IPS DF 19.7 (cell line): ENCODE measurements around the gene BCAS3.
"Not testable (repeated sequence)": the region's sequence is repeated elsewhere in the genome, so short reads cannot be mapped to it uniquely, and the experiment has no call there.

ENCODE experiments used
- DNase-seq: peaks from one replicate; pipeline ENCODE4 v3.0.0-alpha.2; 2013; ENCODE audit warnings: low read depth, low spot score

BCAS3 gene

DNA sequence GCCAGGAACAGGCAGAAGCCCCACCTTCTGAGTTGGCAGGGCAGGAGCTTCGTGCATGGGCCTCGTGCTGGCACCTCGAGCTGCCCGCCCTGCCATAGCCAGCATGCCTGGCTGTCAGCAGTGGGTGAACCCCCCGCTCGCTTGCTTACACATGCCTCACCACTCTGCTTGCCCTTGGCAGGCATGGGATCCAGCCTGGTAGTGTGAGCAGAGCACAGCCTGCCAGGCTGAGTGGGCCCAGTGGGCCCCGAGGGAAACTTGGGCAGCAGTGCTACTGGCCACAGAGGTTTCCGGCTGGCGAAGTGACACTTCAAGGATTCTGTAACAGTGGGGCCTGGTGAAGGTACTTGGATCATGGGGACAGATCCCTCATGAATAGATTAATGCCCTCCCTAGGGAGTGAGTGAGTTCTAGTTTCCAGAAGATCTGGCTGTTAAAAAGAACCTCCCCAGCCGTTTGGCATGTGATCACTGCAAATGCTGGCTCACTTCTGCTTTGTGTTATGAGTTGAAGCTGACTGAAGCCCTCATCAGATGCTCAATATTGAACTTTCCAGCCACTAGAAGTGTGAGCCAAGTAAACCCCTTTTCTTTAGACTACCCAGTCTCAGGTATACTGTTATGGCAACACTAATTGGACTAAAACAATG, 114.7 kb downstream of the BCAS3 start:
- no peak for DNase-seq

DNA sequence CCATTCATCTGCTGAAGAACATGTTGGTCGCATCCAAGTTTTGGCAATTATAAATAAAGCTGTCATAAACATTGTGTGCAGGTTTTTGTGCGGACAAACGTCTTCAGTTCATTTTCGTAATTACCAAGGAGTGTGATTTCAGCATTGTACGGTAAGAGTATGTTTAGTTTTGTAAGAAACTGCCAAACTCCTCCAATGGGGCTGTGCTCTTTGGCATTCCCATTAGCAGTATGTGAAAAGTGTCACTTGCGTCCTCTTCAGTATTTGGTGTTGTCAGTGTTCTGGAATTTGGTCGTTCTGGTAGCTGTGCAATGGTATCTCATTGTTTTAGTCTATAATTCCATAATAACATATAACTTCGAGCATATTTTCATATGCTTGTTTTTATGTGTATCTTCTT, 120.9 kb downstream of the BCAS3 start:
- DNase-seq = no peak

DNA sequence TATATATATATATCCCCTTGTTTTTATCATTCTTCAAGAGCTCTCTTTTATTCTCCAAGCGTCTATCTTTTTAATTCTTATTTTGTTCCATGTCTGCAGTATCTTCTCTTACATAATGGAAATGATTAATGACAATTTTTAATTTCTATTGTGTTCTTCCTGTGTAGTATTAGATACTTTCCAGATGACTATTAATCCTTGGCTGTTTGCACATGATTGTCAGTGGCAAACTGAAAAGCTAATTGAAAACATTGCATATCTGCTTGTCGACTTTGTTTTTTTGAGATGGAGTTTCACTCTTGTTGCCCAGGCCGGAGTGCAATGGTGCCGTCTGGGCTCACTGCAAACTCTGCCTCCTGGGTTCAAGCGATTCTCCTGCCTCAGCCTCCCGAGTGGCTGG, 124.7 kb downstream of the BCAS3 start:
- DNase-seq = no peak

DNA sequence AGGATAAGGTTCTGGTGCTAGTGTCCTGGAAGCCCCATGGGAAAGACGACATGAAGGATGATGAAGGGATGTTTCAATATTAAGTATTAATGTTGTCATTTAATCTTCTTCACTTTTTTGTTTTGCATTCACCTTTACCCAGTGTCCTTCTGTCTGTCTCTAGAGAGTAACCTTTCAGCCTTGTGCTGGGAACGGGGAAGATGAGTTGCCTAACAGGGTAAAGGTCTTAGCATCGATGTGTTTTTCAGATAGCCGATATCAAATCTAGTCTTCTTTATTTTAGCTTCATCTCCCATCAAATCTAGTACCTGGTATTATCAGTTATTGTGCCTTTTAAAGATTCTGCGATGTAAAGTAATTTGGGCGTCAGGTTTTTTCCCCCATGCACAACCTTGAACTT, 125.4 kb downstream of the BCAS3 start:
- DNase-seq = no peak

DNA sequence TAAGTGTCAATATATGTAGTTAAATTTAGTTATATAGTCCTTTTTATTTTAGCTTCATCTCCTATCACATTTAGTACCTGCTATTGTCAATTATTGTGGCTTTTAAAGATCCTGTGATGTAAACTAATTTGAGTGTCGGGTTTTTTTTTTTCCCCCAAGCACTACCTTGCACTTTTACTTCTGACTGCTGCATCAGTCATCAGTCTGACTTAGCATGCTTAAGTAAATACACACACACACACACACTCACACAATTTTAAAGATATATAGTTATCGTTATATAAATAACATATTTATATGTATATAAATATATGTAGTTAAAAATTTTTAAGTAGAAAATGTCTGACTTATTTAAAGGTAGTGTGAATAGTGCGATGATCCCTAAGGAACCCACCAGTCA, 127.2 kb downstream of the BCAS3 start:
- DNase-seq = no peak

DNA sequence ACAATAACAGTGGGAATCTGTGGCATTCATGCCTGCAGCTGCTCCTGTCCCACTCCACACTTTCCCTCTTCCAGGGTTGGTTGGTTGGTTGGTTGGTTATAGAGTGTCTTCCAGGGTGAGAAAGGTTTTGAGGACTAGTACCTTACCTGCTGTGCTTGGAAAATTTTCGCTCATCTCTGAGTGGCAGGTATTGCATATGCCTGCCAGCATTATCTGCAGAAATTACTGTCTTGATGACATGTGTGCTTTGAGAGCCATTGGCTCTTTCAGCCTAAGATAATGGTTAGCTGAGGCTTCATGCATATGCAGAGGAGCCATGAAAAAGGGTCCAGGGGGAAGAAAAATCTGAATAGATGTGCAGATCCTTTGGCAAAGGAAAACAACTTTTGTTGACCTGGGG, 131.8 kb downstream of the BCAS3 start:
- DNase-seq = no peak

DNA sequence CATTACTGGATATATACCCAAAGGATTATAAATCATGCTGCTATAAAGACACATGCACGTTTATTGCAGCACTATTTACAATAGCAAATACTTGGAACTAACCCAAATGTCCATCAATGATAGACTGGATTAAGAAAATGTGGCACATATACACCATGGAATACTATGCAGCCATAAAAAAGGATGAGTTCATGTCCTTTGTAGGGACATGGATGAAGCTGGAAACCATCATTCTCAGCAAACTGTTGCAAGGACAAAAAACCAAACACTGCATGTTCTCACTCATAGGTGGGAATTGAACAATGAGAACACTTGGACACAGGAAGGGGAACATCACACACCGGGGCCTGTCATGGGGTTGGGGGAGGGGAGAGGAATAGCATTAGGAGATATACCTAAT, 137.3 kb downstream of the BCAS3 start:
- DNase-seq = not testable (repeated sequence)

DNA sequence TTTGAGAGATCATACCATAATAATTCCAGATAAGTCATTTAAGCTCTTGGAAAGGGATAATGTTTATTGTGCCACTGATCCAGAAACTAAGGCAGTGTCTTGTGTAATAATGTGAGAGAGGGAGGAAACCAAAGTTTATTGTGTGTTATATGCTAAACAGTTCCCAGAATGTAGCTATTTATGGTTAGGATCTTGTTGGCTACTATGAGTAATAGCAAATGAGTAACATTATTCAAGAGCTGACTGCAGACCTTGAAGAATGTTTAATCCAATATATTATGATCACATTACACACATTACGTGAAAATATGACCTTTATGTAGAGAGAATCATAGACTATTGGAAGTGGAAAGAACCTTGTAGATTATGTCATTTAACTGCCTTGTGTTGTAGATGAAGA, 139.5 kb downstream of the BCAS3 start:
- no peak for DNase-seq

DNA sequence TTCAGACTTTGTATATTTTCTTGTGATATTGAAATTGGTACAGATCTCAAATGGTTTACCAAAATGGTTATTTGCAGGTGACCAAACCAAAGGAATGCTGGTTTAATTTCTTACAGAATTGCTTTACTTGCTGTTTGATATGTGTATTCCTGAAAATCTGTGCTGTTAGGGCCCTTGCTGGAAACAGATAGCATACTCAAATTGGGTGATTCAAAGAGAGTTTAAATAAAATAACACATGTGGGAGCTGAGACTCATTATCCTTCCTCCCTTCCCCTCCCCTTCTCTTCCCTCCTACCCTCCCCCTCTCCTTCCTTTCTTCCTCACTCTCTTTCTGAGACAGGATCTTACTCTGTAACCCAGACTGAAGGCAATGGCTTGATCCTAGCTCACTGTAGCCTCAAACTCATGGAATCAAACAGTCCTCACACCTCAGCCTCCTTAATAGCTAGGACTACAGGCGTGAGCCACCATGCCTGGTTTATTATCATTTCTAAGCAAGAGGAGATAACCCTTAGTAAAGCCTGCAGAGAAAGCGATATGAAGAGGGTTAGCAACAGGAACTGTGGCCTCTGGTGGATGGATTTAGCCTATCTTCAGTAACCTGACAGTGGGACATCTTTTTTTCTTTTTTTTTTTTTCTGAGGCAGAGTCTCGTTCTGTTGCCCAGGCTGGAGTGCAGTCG, 141.9 kb downstream of the BCAS3 start:
- no peak for DNase-seq

DNA sequence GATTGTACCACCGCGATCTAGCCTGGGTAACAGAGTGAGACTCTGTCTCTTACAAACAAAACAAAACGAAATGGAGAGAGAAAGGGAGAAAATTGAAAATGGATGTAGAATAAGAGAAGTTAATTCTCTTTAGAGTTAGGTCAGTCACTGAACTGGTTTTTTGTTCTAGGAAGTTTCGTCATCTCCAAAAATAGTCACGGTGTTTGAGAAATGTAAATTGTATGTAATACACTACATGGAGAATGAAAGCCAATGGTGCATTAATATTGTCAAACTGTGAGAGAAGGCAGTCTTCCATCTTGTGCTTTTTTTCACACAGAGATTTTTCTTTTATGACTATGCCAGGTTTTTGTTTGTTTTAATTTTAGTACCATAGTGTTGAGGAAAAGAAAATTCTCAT, 145.9 kb downstream of the BCAS3 start:
- no peak for DNase-seq

DNA sequence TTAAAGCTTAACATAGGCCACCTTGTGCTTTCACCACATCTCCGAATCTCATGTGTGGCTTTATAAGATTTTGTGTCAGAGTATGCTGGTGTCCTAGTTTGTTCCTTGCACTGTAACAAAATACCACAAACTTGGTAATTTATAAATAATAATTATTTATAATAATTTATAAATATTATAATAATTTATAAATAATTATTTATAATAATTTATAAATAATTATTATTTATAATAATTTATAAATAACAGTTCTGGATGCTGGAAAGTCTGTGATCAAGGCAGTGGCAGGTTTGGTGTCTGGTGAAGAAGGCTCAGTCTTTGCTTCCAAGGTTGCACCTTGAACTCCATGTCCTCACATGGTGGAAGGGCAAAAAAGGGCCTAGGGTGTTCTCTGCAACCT, 147.7 kb downstream of the BCAS3 start:
- DNase-seq = no peak

DNA sequence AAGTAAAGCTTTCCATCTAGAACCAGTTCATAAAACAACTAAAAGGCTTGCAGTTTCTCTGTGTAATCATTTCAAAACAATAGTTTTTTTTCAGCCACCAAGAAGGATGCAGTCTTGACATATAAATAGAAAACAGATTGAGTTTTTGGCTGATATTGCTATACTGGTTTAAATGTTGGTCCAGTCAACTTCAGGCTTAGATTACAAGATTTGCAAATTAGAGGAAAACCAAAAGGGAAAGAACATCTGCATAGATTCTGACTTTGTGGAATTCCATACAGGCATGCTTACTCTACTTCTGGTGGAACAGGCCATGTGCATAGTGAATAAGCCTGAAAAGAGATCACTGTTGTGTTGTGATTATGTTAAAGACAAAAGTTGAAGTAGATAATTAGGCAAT, 150.3 kb downstream of the BCAS3 start:
- DNase-seq = no peak

DNA sequence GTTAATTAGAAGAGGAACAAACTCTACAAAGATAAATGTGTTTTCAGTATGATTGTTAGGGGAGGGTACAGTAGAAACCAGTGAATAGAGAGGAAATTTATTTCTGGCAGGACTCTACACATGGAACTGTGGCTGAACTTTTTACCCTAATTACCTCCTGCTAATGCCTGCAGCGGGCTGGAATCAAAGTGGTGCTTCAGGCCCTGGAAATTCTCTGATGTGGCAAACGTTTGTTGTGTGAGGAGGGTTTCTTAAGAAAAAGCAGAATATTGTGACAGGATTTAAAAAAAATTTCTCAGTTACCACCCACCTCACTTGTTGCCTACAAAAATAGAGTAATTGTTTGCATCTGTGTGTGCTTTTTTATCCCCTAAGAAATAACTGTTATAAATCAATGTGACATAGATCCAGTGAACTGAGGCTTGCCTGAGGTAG, 154.5 kb downstream of the BCAS3 start:
- no peak for DNase-seq

DNA sequence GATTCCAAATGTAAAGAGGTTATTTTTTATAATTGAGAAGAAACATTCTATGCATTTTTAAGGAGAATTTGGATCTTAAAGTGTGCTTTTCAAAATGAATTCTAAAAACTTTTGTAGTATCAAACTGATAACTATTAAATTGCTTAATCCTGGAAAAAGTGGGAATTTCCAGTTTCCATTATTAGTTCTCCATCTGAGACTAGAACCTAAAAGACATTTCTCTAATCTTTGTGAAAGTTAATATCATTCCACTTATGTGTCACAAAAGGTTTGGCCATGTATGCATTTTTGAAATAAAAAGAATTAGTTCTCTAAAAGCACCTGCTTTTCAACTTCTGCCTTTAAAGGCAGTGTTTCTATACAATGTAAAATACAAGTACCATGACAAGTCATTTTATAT, 155.0 kb downstream of the BCAS3 start:
- DNase-seq = no peak

DNA sequence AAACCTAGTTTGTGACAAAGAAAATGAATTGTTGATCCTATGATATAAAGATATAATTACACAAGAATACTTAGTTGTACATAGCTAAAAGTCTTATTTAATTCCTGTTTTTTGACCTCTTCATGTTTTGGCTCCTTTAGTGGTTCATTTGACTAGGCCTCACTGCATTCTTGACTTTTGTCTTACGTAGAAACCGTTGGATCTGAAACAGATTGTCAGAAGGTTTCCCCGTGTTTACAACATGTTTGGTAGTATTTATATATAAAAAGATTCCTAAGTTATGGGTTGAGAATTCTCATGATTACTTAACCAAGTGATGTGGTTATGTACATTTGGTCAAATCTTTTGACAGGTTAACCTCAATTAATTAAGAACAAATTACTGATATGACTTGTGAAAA, 162.8 kb downstream of the BCAS3 start:
- DNase-seq = no peak

DNA sequence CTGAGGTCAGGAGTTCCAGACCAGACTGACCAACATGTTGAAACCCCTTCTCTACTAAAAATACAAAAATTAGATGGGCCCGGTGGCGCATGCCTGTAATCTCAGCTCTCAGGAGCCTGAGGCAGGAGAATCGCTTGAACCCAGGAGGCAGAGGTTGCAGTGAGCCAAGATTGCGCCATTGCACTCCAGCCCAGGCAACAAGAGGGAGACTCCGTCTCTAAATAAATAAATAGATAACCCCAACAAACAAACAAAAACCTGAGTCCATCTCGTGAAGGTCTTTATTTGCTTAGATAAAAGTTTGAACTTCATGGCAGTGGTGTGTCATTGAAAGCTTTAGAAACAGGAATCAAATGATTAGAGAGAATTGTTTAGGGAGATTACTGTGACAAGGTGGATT, 167.4 kb downstream of the BCAS3 start:
- no peak for DNase-seq

DNA sequence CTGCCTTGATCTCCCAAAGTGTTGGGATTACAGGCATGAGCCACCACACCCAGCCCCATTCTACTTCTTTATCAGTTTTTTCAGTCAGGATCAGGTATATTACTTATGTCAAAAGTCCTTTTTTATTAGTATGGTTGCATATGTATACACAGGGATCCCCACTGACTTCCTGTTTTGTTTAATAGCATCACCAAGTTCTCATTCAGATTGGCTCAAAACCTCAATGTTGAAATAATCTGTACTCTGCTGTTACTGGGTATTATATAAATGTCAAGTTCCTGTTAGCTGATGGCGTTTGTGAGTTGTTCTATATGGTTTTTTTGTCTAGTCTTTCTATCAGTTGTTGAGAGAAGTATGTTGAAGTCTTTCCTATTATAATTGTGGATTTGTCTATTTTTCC, 168.5 kb downstream of the BCAS3 start:
- DNase-seq = no peak

DNA sequence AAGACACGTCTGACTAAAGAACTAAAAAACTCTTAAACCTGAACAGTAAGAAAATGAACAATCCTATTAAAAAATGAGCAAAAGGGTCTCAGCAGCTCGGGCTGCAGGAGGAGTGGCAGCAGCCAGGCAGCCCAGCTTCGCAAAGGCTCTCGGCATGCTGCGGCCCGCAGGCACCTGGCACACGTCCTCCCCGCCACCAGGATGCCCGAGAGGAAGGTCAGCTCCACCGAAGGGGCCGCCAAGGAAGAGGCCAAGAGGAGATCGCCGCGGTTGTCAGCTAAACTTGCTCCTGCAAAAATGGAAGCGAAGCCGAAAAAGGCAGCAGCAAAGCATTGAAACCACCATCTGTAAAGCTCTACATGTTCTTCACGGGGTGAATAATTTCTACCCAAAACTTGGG, 173.5 kb downstream of the BCAS3 start:
- no peak for DNase-seq

DNA sequence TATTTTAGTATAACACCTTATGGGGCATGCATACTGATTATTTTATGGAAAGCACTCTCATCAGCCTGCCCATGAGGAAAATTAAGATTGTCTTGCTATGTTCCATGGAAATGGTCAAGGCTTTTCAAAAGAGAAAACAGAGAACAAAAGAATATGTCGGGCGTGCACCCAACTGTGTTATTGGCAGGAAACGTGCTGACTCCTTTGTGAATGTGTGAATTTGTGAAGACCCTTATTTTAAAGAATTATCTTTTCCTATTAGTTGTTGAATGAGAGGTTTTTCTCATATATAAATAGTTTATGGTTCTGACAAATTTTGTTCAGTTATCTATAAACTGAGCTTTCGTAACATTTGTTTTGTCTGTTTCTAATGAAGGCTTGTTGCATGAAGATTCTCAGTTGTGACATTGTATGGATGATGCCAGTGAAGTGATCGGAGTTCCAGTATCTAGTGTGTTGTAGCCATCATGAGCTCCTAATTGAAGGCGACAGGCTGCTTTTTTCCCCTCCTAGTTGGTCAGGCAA, 180.0 kb downstream of the BCAS3 start:
- DNase-seq = no peak

DNA sequence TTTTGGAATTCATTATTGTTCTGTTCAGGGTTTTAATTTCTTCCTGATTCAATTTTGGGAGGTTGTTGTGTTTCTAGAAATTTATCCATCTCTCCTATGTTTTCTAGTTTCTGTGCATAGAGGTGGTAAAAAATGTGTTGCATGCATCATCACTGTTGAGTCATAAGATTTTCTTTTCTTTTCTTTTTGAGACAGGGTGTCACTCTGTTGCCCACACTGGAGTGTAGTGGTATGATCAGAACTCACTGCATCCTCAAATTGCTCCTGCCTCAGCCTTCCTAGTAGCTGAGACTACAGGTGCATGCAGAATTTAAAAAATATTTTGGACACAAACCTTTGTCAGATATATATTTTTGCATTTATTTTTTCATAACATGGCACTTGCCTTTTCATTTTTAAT, 184.8 kb downstream of the BCAS3 start:
- no peak for DNase-seq

DNA sequence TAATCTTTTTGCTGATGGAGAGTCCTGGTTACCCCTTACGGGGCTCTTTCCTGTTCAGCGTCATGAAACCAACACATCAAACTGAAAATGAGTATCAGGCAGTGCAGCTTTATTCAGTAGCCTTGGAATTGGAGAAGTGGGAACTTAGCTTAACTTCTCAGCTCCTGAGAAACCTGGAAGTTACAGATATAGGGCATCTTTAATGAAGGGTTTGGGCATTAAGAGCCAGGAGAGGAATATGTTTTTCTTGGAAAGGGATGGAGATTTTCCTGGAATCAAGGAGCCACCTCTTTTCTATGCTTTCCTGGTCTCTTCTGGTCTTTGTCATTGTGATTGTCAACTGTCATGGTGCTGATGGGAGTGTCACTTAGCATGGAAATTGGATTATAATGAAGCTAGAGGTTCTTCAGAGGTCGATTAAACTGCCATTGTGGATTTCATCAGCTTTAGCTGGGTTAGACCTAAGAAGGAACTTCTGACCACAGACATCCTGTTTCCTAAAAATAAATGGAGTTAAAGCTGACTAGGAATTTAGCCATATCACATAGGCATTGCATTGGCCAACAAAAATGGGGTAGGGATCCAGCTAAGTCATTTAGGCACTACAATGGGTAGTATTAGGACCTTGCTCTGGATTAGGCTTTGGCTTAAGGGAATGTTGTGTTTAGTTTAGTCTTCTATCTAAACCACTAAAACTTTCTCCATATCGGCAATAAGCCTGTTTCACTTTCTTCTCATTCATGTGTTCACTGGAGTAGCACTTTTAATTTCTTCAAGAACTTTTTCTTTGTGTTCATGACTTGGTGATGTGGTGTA, 186.4 kb downstream of the BCAS3 start:
- DNase-seq = no peak

DNA sequence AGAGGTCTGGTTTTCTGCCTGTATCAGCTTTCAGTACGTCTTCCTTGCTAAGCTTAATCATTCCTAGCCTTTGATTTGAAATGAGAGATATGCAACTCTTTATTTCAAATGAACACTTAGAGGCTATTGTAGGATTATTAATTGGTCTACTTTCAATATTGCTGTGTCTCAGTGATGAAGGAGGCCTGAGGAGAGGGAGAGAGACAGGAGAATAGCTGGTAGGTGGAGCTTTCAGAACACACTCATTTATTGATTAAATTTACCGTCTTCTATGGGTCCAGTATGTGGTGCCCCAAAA, 187.0 kb downstream of the BCAS3 start:
- no peak for DNase-seq

DNA sequence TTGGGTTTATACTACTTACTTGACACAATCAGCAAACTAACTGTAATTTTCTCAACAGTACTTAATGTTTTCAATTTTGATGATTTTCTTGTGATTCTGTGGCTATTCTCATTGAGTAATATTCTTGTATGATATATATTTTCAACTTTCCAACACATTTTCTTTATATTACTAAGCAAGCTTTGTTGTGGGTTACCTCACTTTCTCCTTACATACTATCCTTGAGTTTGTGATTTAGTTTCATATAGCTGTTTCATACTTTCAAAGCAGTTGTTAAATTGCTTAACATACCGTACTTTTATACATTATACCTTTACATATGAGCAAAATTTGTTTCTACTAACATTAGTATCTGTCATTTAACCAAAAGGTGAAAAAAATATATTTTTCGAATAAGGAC, 197.1 kb downstream of the BCAS3 start:
- no peak for DNase-seq
